Pancreas (tissue), 10 donors: ENCODE measurements around the gene SFSWAP. TPM values are rescaled to one million over a fixed set of nuclear protein-coding genes. Genes with fewer than 3 reads are reported as not detected.

Source experiments
- ATAC-seq, 4 donors: fragments of 200-7000 bp; cut with Tn5 transposase; one replicate each; pipeline versions ENCODE4 v1.8.0 to v1.9.1; 2020; ENCODE audit warnings: mild to moderate bottlenecking in 4 of 4, moderate library complexity in 4 of 4
- DNase-seq, 6 donors: peaks; one replicate each; pipeline ENCODE4 v3.0.0-alpha.2; 2020
- FAIRE-seq: peaks from 2 replicates; lab custom pipeline; 2012; peaks lifted over from hg19 to GRCh38; lab: Jason Lieb, UNC
- H3K27ac ChIP-seq, 4 donors: fragments of 200-600 bp; sonication (generic); 1 replicate in 3 of 4; 2 replicates in 1 of 4; pipeline versions ENCODE4 v1.5.0 to v1.8.0; 2020
- H3K27me3 ChIP-seq, 4 donors: fragments of 200-600 bp; one replicate each; pipeline ENCODE4 v1.8.0; 2021
- H3K36me3 ChIP-seq, 3 donors: fragments of 200-600 bp; sonication (generic) in 1 of 3; one replicate each; pipeline versions ENCODE4 v1.5.0 to v1.8.0; 2020 to 2021
- H3K4me1 ChIP-seq, 3 donors: fragments of 200-600 bp; one replicate each; pipeline ENCODE4 v1.8.0; 2021
- H3K4me3 ChIP-seq, 4 donors: fragments of 200-600 bp; sonication (generic) in 2 of 4; one replicate each; pipeline versions ENCODE4 v1.5.0 to v1.8.0; 2020 to 2021
- H3K9me3 ChIP-seq, 4 donors: fragments of 200-600 bp; one replicate each; pipeline ENCODE4 v1.8.0; 2021
- CTCF ChIP-seq, 4 donors: fragments of 200-600 bp; sonication (generic) in 3 of 4; IDR thresholded peaks; one replicate each; pipeline versions ENCODE4 v1.5.0 to v1.8.0; 2021; ENCODE audit warnings: antibody characterized with exemption in 4 of 4
- WGBS, 2 donors: extraction: QIAGEN DNeasy Blood & Tissue Kit; methylation state at CpG; one replicate each; pipeline ENCODE4 v1.1.7; 2013; 5-methylcytosine and 5-hydroxymethylcytosine counted together
- intact Hi-C, 3 donors: fragments of 100-400 bp; cut with DNase I; formaldehyde crosslinking; loops; one replicate each; pipeline versions ENCODE4 v1.11.1 to v1.14.2; 2022
- polyA plus RNA-seq, 2 donors: library from polyadenylated mRNA; stranded (reverse); fragments of 200-250 nt; gene quantifications; one replicate each; pipeline ENCODE4 v1.2.3, GENCODE V29; 2013
- total RNA-seq, 6 donors: library from RNA; stranded (reverse); fragmentation: NEBNext Ultra II Directional in 4 of 6; extraction: Animal tissue kit (Norgen Biotek cat#: 25700) in 4 of 6; gene quantifications; one replicate each; pipeline versions ENCODE4 v1.2.1 to v1.2.4, GENCODE V29; 2021 to 2023
- donor health status: healthy with polysubstance abuse.
- donor health status: DM: no; HTN: no; CAD: no; lungs with moderate emphysema.
- donor health status: DM: no; HTN: no; CAD: no.
- donor health status: control.
- donor health status: control.
- donor health status: Bipolar disorder and iron deficiency.
- donor health status: DM: yes; HTN: yes; CAD: no.
- donor health status: DM: no; HTN: no; CAD: no.
- donor health status: DM: no; HTN: no; CAD: no.
- donor health status: DM: yes; HTN: yes; CAD: no.

The SFSWAP gene
- total and polyA plus RNA-seq, 8 donors: 12.9 to 50.7 (median 20.6) TPM

GRCh38 chr12:131688131-131688844 is 22.6 kb upstream of the SFSWAP start:
- DNase-seq: no peak
- 58 to 64% methylated on average over 3 of the region's 3 CpGs for WGBS, 2 donors
- Histone ChIP-seq H3K27me3 (peaks cover 0 to 11% (median 0%) of the 10 kb centered on the region in 4 donors), H3K9me3 (no peaks in the 10 kb centered on the region), H3K4me3 (no peak overlapping the region), H3K4me1 (no peaks in the 10 kb centered on the region), H3K27ac (no peak overlapping the region), H3K36me3 (no peaks in the 10 kb centered on the region)
- no peak for TF ChIP-seq CTCF (IDR thresholded peaks at IDR 0.05)
- no peak for FAIRE-seq
- ATAC-seq: no peak
- intact Hi-C loops: no loop called here

- ATAC-seq (no peak), FAIRE-seq (no peak), DNase-seq (no peak)
- WGBS, 2 donors: 62 to 76% methylated on average over 3 of the region's 3 CpGs
- H3K27me3 ChIP-seq: peaks cover 0 to 11% (median 0%) of the 10 kb centered on the region in 4 donors
- H3K9me3 ChIP-seq: no peaks in the 10 kb centered on the region
- TF ChIP-seq CTCF (IDR thresholded peaks at IDR 0.05): no peak
- intact Hi-C loops: no loop called here
- H3K36me3 ChIP-seq: no peaks in the 10 kb centered on the region
- no peaks in the 10 kb centered on the region for H3K4me1 ChIP-seq
- no peak overlapping the region for H3K4me3 ChIP-seq
- H3K27ac ChIP-seq: no peak overlapping the region
Measured at GRCh38 chr12:131688845-131689154, 22.1 kb upstream of the SFSWAP start.

GRCh38 chr12:131690320-131690719 is 20.6 kb upstream of the SFSWAP start:
- no peaks in the 10 kb centered on the region for H3K4me1 ChIP-seq
- peaks cover 0 to 11% (median 0%) of the 10 kb centered on the region in 4 donors for H3K27me3 ChIP-seq
- DNase-seq: no peak
- no peak for ATAC-seq
- no peak for FAIRE-seq
- intact Hi-C loops: no loop called here
- no peak overlapping the region for H3K4me3 ChIP-seq
- TF ChIP-seq CTCF (IDR thresholded peaks at IDR 0.05): no peak
- 40 to 51% methylated on average over 10 of the region's 10 CpGs for WGBS, 2 donors
- no peaks in the 10 kb centered on the region for H3K36me3 ChIP-seq
- H3K27ac ChIP-seq: no peak overlapping the region
- H3K9me3 ChIP-seq: no peaks in the 10 kb centered on the region

DNA sequence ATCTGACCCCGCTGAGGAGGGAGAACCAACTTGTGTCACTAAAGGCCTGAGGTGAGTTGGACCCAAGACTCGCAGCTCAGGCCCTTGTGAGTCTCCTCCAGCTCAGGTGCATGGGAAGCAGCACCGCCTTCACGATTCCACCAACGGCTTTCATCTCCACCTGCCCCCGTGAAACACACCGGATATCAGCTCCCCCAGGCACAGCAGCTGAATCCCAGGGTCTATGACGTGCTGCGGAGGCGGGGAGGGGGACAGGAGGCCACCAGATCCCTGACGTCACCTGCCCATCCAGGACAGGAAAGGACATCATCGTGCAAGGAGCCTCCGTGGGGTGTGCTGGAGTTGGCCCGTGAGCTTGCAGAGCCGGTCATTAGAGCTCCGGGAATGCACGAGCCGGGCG is 18.5 kb upstream of the SFSWAP start:
- DNase-seq (no peak), ATAC-seq (no peak), FAIRE-seq (no peak)
- H3K27ac ChIP-seq: no peak overlapping the region
- peaks cover 0 to 11% (median 0%) of the 10 kb centered on the region in 4 donors for H3K27me3 ChIP-seq
- 57 to 58% methylated on average over 19 of the region's 19 CpGs for WGBS, 2 donors
- H3K4me1 ChIP-seq: no peaks in the 10 kb centered on the region
- TF ChIP-seq CTCF (IDR thresholded peaks at IDR 0.05): no peak
- no peaks in the 10 kb centered on the region for H3K9me3 ChIP-seq
- intact Hi-C loops: no loop called here
- H3K4me3 ChIP-seq: no peak overlapping the region
- no peaks in the 10 kb centered on the region for H3K36me3 ChIP-seq

GRCh38 chr12:131693149-131693548 is 17.7 kb upstream of the SFSWAP start:
- TF ChIP-seq CTCF (IDR thresholded peaks at IDR 0.05): no peak
- Histone ChIP-seq H3K9me3 (no peaks in the 10 kb centered on the region), H3K4me1 (no peaks in the 10 kb centered on the region), H3K4me3 (no peak overlapping the region), H3K36me3 (no peaks in the 10 kb centered on the region), H3K27me3 (peaks cover 0 to 11% (median 0%) of the 10 kb centered on the region in 4 donors), H3K27ac (no peak overlapping the region)
- intact Hi-C loops: no loop called here
- ATAC-seq (no peak), DNase-seq (no peak), FAIRE-seq (no peak)
- 45 to 61% methylated on average over 10 of the region's 10 CpGs for WGBS, 2 donors
